ENCODE data around the gene JAM3. TPM values are rescaled to one million over a fixed set of nuclear protein-coding genes. Genes with fewer than 3 reads are reported as not detected.
A peak's percentile ranks its signal among the peaks of the same experiment; 100 is the strongest.

Gene JAM3
- total and polyA plus RNA-seq, 2 of the 8 experiments (the other 6 are each of a cell fraction or from before 2014, with no cell fraction given), result 19.6 to 42.8 TPM

GRCh38 chr11:134063124-134063495 lies 5.8 kb upstream of the JAM3 start:
- ChIA-PET POLR2A (ENCODE audit: partially characterized antibody) (interaction anchor here (1.5 kb wide), 1 partner anchor 15 kb away, joined by 3 read pairs; no protein-coding TSS in a partner anchor), CTCF (ENCODE audit: partially characterized antibody) (interaction anchor here (0.6 to 6.0 kb wide), 12 partner anchors 9 to 1012 kb away, joined by 3 to 49 read pairs (median 4); no protein-coding TSS in a partner anchor)
- no peak overlapping the region for H4K91ac ChIP-seq (replicated peaks; ENCODE audit: insufficient read length, low read length)
- H3K79me2 ChIP-seq (ENCODE audit: control insufficient read depth in 1 of 2, insufficient read depth in 2 of 2, low read length in 2 of 2), result no peaks in the 10 kb centered on the region
- H3K79me1 ChIP-seq (ENCODE audit: low read depth, low read length), result no peaks in the 10 kb centered on the region
- H3K4me2 ChIP-seq (ENCODE audit: insufficient read depth in 1 of 2, low read depth in 2 of 2, low read length in 2 of 2), result no peak overlapping the region
- H2AFZ ChIP-seq (ENCODE audit: low read length), result no peak overlapping the region
- H3K18ac ChIP-seq (ENCODE audit: extremely low read depth, low read length), result no peak overlapping the region
- H4K5ac ChIP-seq (ENCODE audit: insufficient read length, low read depth, low read length), result no peak overlapping the region
- H3K4ac ChIP-seq (replicated peaks; ENCODE audit: insufficient read length, low read depth, low read length), result no peak overlapping the region
- no peak overlapping the region for H2BK15ac ChIP-seq (ENCODE audit: low read length)
- no peaks in the 10 kb centered on the region for H3K36me3 ChIP-seq (ENCODE audit: control insufficient read depth in 2 of 4, insufficient read depth in 4 of 4, low read length in 3 of 4)
- H2BK20ac ChIP-seq (ENCODE audit: low read length), result no peak overlapping the region
- FAIRE-seq (no peak), DNase-seq (ENCODE audit: low read depth in 1 of 2, low spot score in 2 of 2) (peak in 1 of 2 experiments; percentile 31)
- no peaks in the 10 kb centered on the region for H3K27me3 ChIP-seq (replicated peaks in 1 of 4; ENCODE audit: control insufficient read depth in 3 of 4, extremely low read depth in 1 of 4, insufficient read depth in 3 of 4, low read length in 3 of 4)
- no peaks in the 10 kb centered on the region for H3K23me2 ChIP-seq (ENCODE audit: low read depth, low read length)
- H2BK12ac ChIP-seq (ENCODE audit: low read depth, low read length), result no peak overlapping the region
- no peak overlapping the region for H2BK120ac ChIP-seq (replicated peaks; ENCODE audit: low read depth, low read length)
- peaks cover 0 to 2% (median 0%) of the 10 kb centered on the region in 4 experiments; a peak in 2 of 7 replicates for H3K4me1 ChIP-seq (replicated peaks in 1 of 4; ENCODE audit: control insufficient read depth in 3 of 4, insufficient read depth in 4 of 4, low read length in 3 of 4)
- no peaks in the 10 kb centered on the region for H3K9me3 ChIP-seq (ENCODE audit: insufficient read depth in 2 of 2, low read depth in 1 of 2, low read length in 1 of 2)
- no peak overlapping the region for H3K14ac ChIP-seq (ENCODE audit: insufficient read length)
- no peak overlapping the region for H3K9ac ChIP-seq (replicated peaks in 1 of 4; ENCODE audit: extremely low read depth in 1 of 4, low read depth in 3 of 4, low read length in 3 of 4)
- no peak overlapping the region for H3K23ac ChIP-seq (ENCODE audit: insufficient read length)
- H4K8ac ChIP-seq (ENCODE audit: extremely low read depth, insufficient read depth, low read length), result no peak overlapping the region
- H2BK5ac ChIP-seq (ENCODE audit: low read depth, low read length), result no peak overlapping the region
- no peaks in the 10 kb centered on the region for H4K20me1 ChIP-seq (replicated peaks in 1 of 2; ENCODE audit: control insufficient read depth in 1 of 2, insufficient read depth in 2 of 2, low read length in 2 of 2)
- H3K56ac ChIP-seq (replicated peaks; ENCODE audit: insufficient read length, low read depth, low read length), result no peak overlapping the region
- H3K4me3 ChIP-seq (ENCODE audit: extremely low read depth in 1 of 4, insufficient read depth in 2 of 4, low read depth in 3 of 4, low read length in 4 of 4), result no peak overlapping the region
- no peak overlapping the region for H3K27ac ChIP-seq (ENCODE audit: low read depth, low read length)
- TF ChIP-seq PHF8 (conservative IDR thresholded peaks at IDR 0.05; ENCODE audit: low read depth, low read length), result no peak
- no peak for TF ChIP-seq SP1 (IDR thresholded peaks at IDR 0.05; ENCODE audit: low read depth, low read length)
- TF ChIP-seq POU5F1 (IDR thresholded peaks at IDR 0.05; ENCODE audit: low read depth, low read length), result no peak
- no peak for TF ChIP-seq JUND (IDR thresholded peaks at IDR 0.05; ENCODE audit: low read length)
- TF ChIP-seq JUN (IDR thresholded peaks at IDR 0.05; ENCODE audit: low read depth, low read length), result no peak
- TF ChIP-seq BACH1 (IDR thresholded peaks at IDR 0.05; ENCODE audit: low read length), result no peak
- no peak for TF ChIP-seq BCL11A (IDR thresholded peaks at IDR 0.05; ENCODE audit: low read depth in 2 of 2, low read length in 2 of 2)
- TF ChIP-seq TCF12 (IDR thresholded peaks at IDR 0.05; ENCODE audit: low read depth, low read length), result no peak
- TF ChIP-seq HDAC6 (IDR thresholded peaks at IDR 0.05; ENCODE audit: low read depth, low read length), result no peak
- no peak for TF ChIP-seq GABPA (IDR thresholded peaks at IDR 0.05; ENCODE audit: borderline replicate concordance, insufficient read depth, low read length)
- no peak for TF ChIP-seq EP300 (IDR thresholded peaks at IDR 0.05; ENCODE audit: borderline replicate concordance in 1 of 2, low read depth in 2 of 2, low read length in 2 of 2)
- no peak for TF ChIP-seq EGR1 (IDR thresholded peaks at IDR 0.05; ENCODE audit: borderline replicate concordance, low read depth, low read length)
- TF ChIP-seq RFX5 (IDR thresholded peaks at IDR 0.05; ENCODE audit: borderline replicate concordance, low read depth, low read length), result no peak
- TF ChIP-seq RXRA (IDR thresholded peaks at IDR 0.05; ENCODE audit: insufficient read depth, low read depth, low read length), result no peak
- no peak for TF ChIP-seq CTBP2 (IDR thresholded peaks at IDR 0.05; ENCODE audit: borderline replicate concordance, insufficient read depth, insufficient read length, low read length)
- no peak overlapping the region for H2AK5ac ChIP-seq (ENCODE audit: low read depth, low read length)
- WGBS, 2 experiments (ENCODE audit: extremely low coverage in 1 of 2, insufficient coverage in 1 of 2, insufficient read length in 1 of 2, insufficient replicate concordance in 2 of 2, low coverage in 1 of 2, low lambda C conversion rate in 2 of 2, missing lambda C conversion rate in 1 of 2), result 78% methylated on average over 2 of the region's 2 CpGs; no CpG with 5 or more reads in 1 of the 2 experiments

Data from H1 (cell line).